HFF-Myc (cell line): ENCODE data around the gene SAMD4A.
"Not testable (repeated sequence)": the region's sequence is repeated elsewhere in the genome, so short reads cannot be mapped to it uniquely, and the experiment has no call there.

ENCODE experiments used
- DNase-seq: peaks from one replicate; pipeline ENCODE4 v3.0.0-alpha.2; 2011; ENCODE audit warnings: low read depth; ENCODE audit errors: extremely low read depth
- H3K4me3 ChIP-seq: replicated peaks from 2 replicates; pipeline ENCODE4 v1.5.1; 2011; ENCODE audit warnings: low read depth, mild to moderate bottlenecking, control low read depth, low read length
- TF ChIP-seq, protein P1 (sequence below): IDR thresholded peaks from 2 replicates; pipeline ENCODE4 v1.5.1; 2012; ENCODE audit warnings: mild to moderate bottlenecking, low read depth, low read length, control low read depth; ENCODE audit errors: missing control alignments

SAMD4A gene

DNA sequence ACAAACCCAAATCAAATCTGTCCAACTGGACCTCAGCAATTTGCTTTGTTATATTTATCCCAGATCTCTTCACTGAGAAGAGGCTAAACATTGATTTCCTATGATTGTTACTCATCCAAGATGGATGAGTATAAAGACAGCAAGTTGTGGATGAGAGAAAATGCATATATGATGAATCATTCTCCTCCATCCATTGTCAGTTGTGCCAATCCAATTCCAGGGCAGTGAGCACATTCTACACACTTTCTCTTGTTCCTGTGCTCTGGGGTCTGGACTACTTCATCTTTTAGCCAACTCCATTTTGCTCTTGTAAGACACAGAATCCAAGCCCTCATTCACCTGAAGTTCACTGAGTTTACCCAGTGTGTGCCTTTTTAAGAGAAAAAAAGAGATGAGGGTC is 230.0 kb downstream of the SAMD4A start:
- TF ChIP-seq, protein P1, sequence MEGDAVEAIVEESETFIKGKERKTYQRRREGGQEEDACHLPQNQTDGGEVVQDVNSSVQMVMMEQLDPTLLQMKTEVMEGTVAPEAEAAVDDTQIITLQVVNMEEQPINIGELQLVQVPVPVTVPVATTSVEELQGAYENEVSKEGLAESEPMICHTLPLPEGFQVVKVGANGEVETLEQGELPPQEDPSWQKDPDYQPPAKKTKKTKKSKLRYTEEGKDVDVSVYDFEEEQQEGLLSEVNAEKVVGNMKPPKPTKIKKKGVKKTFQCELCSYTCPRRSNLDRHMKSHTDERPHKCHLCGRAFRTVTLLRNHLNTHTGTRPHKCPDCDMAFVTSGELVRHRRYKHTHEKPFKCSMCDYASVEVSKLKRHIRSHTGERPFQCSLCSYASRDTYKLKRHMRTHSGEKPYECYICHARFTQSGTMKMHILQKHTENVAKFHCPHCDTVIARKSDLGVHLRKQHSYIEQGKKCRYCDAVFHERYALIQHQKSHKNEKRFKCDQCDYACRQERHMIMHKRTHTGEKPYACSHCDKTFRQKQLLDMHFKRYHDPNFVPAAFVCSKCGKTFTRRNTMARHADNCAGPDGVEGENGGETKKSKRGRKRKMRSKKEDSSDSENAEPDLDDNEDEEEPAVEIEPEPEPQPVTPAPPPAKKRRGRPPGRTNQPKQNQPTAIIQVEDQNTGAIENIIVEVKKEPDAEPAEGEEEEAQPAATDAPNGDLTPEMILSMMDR, result no peak
- DNase-seq, result no peak
- no peak overlapping the region for H3K4me3 ChIP-seq

DNA sequence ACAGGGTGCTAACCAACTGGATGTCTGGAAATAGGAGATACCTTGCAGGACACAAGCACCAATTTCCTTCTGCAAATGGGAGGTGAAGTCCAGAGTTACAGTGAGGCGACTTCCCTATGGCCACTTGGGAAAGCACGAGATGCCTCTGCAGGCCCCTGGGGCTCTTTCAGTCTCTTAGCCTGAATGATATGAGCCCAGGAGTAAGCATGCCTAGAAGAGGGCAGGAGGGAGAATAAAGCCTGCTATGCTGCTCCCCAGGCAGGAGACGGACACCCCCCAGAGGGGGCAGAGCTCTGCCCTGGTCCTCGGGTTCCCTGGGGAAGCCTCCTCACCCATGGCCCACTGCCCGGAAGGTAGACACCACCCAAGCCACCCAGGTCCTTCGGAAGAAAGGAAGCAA is 230.6 kb downstream of the SAMD4A start:
- no peak overlapping the region for H3K4me3 ChIP-seq
- TF ChIP-seq, protein P1, result no peak
- no peak for DNase-seq

DNA sequence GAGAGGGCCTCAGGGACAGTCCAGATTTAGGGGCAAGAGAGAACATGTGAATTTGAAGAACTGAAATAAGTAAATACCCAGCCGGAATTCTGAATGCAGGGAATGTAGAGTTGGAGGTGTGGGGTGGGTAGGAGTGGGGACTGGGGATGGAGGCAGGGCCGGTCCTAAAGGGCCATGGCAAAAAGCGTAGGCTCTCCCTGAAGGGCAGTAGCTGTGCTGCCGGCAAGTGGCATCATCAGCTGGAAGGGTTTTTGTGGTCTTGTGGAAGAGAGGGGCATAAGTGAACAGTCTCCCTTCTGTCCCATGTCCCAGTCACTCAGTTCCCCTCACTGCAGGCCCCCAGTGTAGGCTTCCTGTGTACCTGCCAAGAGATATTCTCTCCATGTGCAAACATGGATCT is 231.1 kb downstream of the SAMD4A start:
- TF ChIP-seq, protein P1, result no peak
- H3K4me3 ChIP-seq, result no peak overlapping the region
- DNase-seq, result no peak

DNA sequence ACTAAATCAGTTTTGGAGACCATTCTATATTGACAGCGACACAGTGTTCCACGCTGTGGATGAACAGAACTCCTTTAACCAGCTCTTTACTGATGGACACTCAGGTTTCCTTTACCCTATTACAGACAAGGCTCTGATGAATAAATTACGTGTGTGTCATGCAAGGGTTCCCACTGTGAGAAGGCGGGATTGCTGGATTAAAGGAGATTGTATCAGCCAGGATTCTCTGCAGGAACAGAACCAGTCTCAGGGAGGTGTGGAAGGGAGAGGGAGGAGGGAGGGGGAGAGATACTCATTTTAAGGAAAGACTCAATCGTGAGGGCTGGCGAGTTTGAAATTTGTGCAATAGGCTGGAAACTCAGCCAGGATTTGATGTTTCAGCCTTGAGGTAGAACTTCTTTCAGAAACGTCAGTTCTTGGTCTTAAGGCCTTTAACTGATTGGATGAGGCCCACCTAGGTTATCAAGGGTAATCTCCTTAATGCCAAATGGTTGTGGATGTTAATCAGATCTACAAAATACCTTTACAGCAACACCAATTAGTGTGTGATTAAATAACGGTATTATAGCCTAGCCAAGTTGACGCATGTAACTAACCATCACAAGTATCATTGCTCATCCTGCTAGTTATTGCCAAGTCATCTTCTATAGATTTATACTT is 231.7 kb downstream of the SAMD4A start:
- DNase-seq, result no peak
- no peak overlapping the region for H3K4me3 ChIP-seq
- TF ChIP-seq, protein P1, result no peak

DNA sequence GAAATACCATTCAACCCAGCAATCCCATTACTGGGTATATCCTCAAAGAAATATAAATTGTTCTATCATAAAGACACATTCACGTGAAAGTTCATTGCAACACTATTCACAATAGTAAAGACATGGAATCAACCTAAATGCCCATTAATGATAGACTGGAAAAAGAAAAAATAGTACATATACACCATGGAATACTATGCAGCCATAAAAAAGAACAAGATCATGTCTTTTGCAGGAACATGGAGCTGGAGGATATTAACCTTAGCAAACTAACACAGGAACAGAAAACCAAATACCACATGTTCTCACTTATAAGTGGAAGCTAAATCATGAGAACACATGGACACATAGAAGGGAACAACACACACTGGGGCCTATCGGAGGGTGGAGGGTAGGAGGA is 234.6 kb downstream of the SAMD4A start:
- not testable (repeated sequence) for DNase-seq, H3K4me3 ChIP-seq

DNA sequence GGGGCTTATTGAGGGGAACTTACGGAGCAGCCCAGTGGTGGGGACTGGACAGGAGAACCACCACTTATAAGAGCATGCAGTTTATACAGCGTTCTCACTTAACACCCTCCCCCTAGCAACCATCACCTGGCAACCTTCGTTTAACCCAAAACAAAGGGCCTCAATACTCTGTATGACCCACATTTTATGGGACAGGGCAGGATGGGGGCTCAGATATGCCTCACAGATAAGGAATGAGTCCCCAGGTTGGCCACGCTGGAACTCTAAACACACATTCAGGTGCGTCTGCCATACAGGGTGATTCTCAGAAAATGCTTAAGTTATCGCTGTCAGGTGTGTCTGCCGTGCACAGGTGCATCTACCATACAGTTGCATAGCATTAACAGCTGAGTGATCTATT is 236.5 kb downstream of the SAMD4A start:
- TF ChIP-seq, protein P1, result no peak
- no peak for DNase-seq
- H3K4me3 ChIP-seq, result no peak overlapping the region

DNA sequence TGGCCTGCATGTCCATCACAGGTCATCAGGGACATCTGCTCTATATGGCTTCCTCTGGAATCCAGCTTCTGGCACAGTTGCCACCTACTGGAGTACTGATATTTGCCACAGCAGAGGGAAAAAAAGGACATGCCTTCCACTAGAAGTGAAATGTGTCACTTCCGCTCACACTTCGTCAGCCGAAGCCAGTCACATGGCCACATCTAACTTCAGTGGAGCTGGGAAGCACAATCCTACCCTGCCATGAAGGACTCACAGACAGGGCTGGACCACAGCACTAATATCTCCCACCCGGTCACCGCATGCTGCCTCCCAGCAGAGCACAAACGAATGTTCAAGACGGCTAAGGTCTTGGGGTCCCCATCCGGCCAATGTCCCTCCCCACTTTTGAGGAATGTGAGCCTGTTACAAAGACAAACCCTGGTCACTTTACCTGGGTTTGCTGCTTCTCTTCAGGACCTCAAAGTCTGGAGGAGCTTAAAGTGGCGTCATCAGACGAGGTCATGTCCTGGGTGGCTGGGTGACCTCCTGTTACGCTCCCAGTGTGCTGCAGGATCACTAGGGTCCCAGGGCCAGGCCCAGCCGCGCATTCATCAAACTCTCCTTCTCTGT is 237.1 kb downstream of the SAMD4A start:
- DNase-seq, result no peak
- TF ChIP-seq, protein P1, result no peak
- no peak overlapping the region for H3K4me3 ChIP-seq
